Naive thymus-derived CD4-positive, alpha-beta T cell (primary cell): Measurements from ENCODE around the gene GPHN. TPM values are rescaled to one million over a fixed set of nuclear protein-coding genes. Genes with fewer than 3 reads are reported as not detected.

Experiments
- ATAC-seq: fragments of 150-1000 bp; cut with Tn5 transposase; 2 replicates; pipeline ENCODE4 v1.10.0; 2021; ENCODE audit warnings: mild to moderate bottlenecking, moderate library complexity
- CTCF ChIA-PET: fragments of 350-600 bp; sonication (Branson Sonifier 250); formaldehyde crosslinking; loops from one replicate; lab custom pipeline; 2021; ENCODE audit warnings: antibody characterized with exemption; lab: Charles Lee
- POLR2A ChIA-PET: fragments of 350-600 bp; sonication (Branson Sonifier 250); formaldehyde crosslinking; loops from one replicate; lab custom pipeline; 2021; ENCODE audit warnings: antibody characterized with exemption, inconsistent platforms; lab: Charles Lee
- DNase-seq, 9 donors: peaks; one replicate each; pipeline versions ENCODE4 v3.0.0 to v3.0.0-alpha.2; 2020 to 2022; ENCODE audit warnings: mixed read lengths in 1 of 9
- H3K27ac ChIP-seq: one replicate; pipeline ENCODE4 v1.7.0; 2013; ENCODE audit warnings: mild to moderate bottlenecking, low read depth, low read length, moderate library complexity
- H3K27me3 ChIP-seq, 2 donors: one replicate each; pipeline ENCODE4 v1.7.0; 2013; ENCODE audit warnings: low read length in 2 of 2, mild to moderate bottlenecking in 2 of 2, moderate library complexity in 2 of 2; ENCODE audit not compliant: control insufficient read depth in 2 of 2, insufficient read depth in 2 of 2
- H3K36me3 ChIP-seq, 3 experiments: 1 replicate in 2 of 3; 2 replicates in 1 of 3; pipeline ENCODE4 v1.7.0; 2013; ENCODE audit warnings: low read length in 3 of 3, mild to moderate bottlenecking in 3 of 3, moderate library complexity in 1 of 3; ENCODE audit not compliant: insufficient read depth in 3 of 3, control insufficient read depth in 2 of 3
- H3K4me1 ChIP-seq, 2 donors: one replicate each; pipeline ENCODE4 v1.7.0; 2013; ENCODE audit warnings: low read length in 2 of 2, mild to moderate bottlenecking in 2 of 2, moderate library complexity in 1 of 2; ENCODE audit not compliant: control insufficient read depth in 2 of 2, insufficient read depth in 2 of 2
- H3K4me3 ChIP-seq: 2 replicates; pipeline ENCODE4 v1.7.0; 2013; ENCODE audit warnings: mild to moderate bottlenecking, low read length
- H3K9me3 ChIP-seq, 3 experiments: 1 replicate in 2 of 3; 2 replicates in 1 of 3; pipeline ENCODE4 v1.7.0; 2013; ENCODE audit warnings: low read length in 3 of 3; ENCODE audit not compliant: control insufficient read depth in 2 of 3
- H3K27ac Mint-ChIP-seq, 9 donors: one replicate each; pipeline ENCODE4 v1.8.0; 2020 to 2022; ENCODE audit warnings: mixed read lengths in 9 of 9, mild to moderate bottlenecking in 8 of 9, moderate library complexity in 5 of 9, inconsistent platforms in 2 of 9
- H3K27me3 Mint-ChIP-seq, 5 donors: one replicate each; pipeline ENCODE4 v1.8.0; 2021 to 2022; ENCODE audit warnings: mixed read lengths in 5 of 5, mild to moderate bottlenecking in 1 of 5
- H3K36me3 Mint-ChIP-seq, 5 donors: one replicate each; pipeline ENCODE4 v1.8.0; 2020 to 2022; ENCODE audit warnings: mixed read lengths in 5 of 5, mild to moderate bottlenecking in 3 of 5, inconsistent platforms in 1 of 5
- H3K4me1 Mint-ChIP-seq, 7 donors: one replicate each; pipeline ENCODE4 v1.8.0; 2020 to 2022; ENCODE audit warnings: mixed read lengths in 7 of 7, mild to moderate bottlenecking in 3 of 7, inconsistent platforms in 1 of 7
- H3K4me3 Mint-ChIP-seq, 10 donors: one replicate each; pipeline ENCODE4 v1.8.0; 2020 to 2022; ENCODE audit warnings: mild to moderate bottlenecking in 10 of 10, mixed read lengths in 10 of 10, moderate library complexity in 6 of 10, inconsistent platforms in 2 of 10
- H3K9me3 Mint-ChIP-seq, 11 donors: one replicate each; pipeline ENCODE4 v1.8.0; 2020 to 2022; ENCODE audit warnings: mixed read lengths in 11 of 11, mild to moderate bottlenecking in 4 of 11, inconsistent platforms in 1 of 11, moderate library complexity in 1 of 11
- intact Hi-C, 2 donors: fragments of 100-400 bp; cut with micrococcal nuclease; formaldehyde crosslinking; loops; one replicate each; pipeline ENCODE4 v1.15.1; 2023
- polyA plus RNA-seq, 2 donors: library from polyadenylated mRNA; unstranded; fragments of 300-500 nt; fragmentation: Illumina TruSeq; gene quantifications; one replicate each; pipeline ENCODE4 v1.2.3, GENCODE V29; 2021
- total RNA-seq, 6 experiments: library from RNA in 5 of 6; stranded (reverse) in 5 of 6; gene quantifications; 1 replicate in 5 of 6; 2 replicates in 1 of 6; pipeline ENCODE4 v1.2.3 and lab custom pipeline; 2021 to 2026

Gene GPHN
- total and polyA plus RNA-seq, 7 experiments from 2014 or later: 6.0 to 28.1 (median 14.3) TPM

- DNase-seq: no peak
- intact Hi-C loops: no loop called here
- H3K4me3 Mint-ChIP-seq: no peak overlapping the region
- H3K36me3 ChIP-seq: no peaks in the 10 kb centered on the region
- H3K9me3 Mint-ChIP-seq: peaks cover 0 to 5% (median 0%) of the 10 kb centered on the region in 11 donors
- no peaks in the 10 kb centered on the region for H3K27me3 ChIP-seq
- no peak overlapping the region for H3K4me3 ChIP-seq
- H3K4me1 Mint-ChIP-seq: no peaks in the 10 kb centered on the region
- H3K9me3 ChIP-seq: no peaks in the 10 kb centered on the region
- peaks cover 0 to 10% (median 3%) of the 10 kb centered on the region in 5 donors for H3K36me3 Mint-ChIP-seq
- H3K27ac ChIP-seq: no peak overlapping the region
- ChIA-PET CTCF (no interaction called here), POLR2A (no interaction called here)
- no peaks in the 10 kb centered on the region for H3K27me3 Mint-ChIP-seq
- no peak for ATAC-seq
- H3K4me1 ChIP-seq: no peaks in the 10 kb centered on the region
- no peak overlapping the region for H3K27ac Mint-ChIP-seq
Observed at GRCh38 chr14:66772146-66772545, 264.2 kb downstream of the GPHN start.

GRCh38 chr14:66782853-66783252, 274.9 kb downstream of the GPHN start:
- DNase-seq: no peak
- no peaks in the 10 kb centered on the region for H3K4me1 ChIP-seq
- Mint-ChIP-seq H3K36me3 (peaks cover 0 to 30% (median 15%) of the 10 kb centered on the region in 5 donors), H3K27me3 (no peaks in the 10 kb centered on the region), H3K9me3 (peaks cover 0 to 12% (median 0%) of the 10 kb centered on the region in 11 donors), H3K4me1 (no peaks in the 10 kb centered on the region), H3K4me3 (no peak overlapping the region), H3K27ac (no peak overlapping the region)
- H3K4me3 ChIP-seq: no peak overlapping the region
- no peaks in the 10 kb centered on the region for H3K27me3 ChIP-seq
- no peaks in the 10 kb centered on the region for H3K36me3 ChIP-seq
- ATAC-seq: no peak
- ChIA-PET POLR2A (no interaction called here), CTCF (no interaction called here)
- no peak overlapping the region for H3K27ac ChIP-seq
- intact Hi-C loops: no loop called here
- no peaks in the 10 kb centered on the region for H3K9me3 ChIP-seq

- ATAC-seq: no peak
Observed at GRCh38 chr14:66790101-66790500, 282.2 kb downstream of the GPHN start.

GRCh38 chr14:66802962-66803361, 295.0 kb downstream of the GPHN start:
- ChIA-PET POLR2A (no interaction called here), CTCF (no interaction called here)
- Histone ChIP-seq H3K4me3 (no peak overlapping the region), H3K27me3 (no peaks in the 10 kb centered on the region), H3K27ac (no peak overlapping the region), H3K9me3 (peaks cover 0 to 8% (median 0%) of the 10 kb centered on the region in 3 experiments), H3K4me1 (no peaks in the 10 kb centered on the region), H3K36me3 (no peaks in the 10 kb centered on the region)
- Mint-ChIP-seq H3K27me3 (no peaks in the 10 kb centered on the region), H3K4me3 (no peak overlapping the region), H3K9me3 (peaks cover 11 to 68% (median 38%) of the 10 kb centered on the region in 11 donors), H3K36me3 (peaks cover 7 to 56% (median 28%) of the 10 kb centered on the region in 5 donors), H3K4me1 (peaks cover 0 to 5% (median 0%) of the 10 kb centered on the region in 7 donors), H3K27ac (no peak overlapping the region)
- intact Hi-C loops: no loop called here
- no peak for DNase-seq
- no peak for ATAC-seq

More at GRCh38 chr14:66790101-66790500, 282.2 kb downstream of the GPHN start:
- ChIA-PET POLR2A (no interaction called here), CTCF (no interaction called here)
- peaks cover 0 to 19% (median 9%) of the 10 kb centered on the region in 5 donors for H3K36me3 Mint-ChIP-seq
- Histone ChIP-seq H3K36me3 (no peaks in the 10 kb centered on the region), H3K27ac (no peak overlapping the region), H3K9me3 (peaks cover 0 to 11% (median 0%) of the 10 kb centered on the region in 3 experiments), H3K4me1 (no peaks in the 10 kb centered on the region), H3K4me3 (no peak overlapping the region), H3K27me3 (no peaks in the 10 kb centered on the region)
- no peak overlapping the region for H3K27ac Mint-ChIP-seq
- no peaks in the 10 kb centered on the region for H3K4me1 Mint-ChIP-seq
- H3K27me3 Mint-ChIP-seq: no peaks in the 10 kb centered on the region
- peaks cover 4 to 45% (median 13%) of the 10 kb centered on the region in 11 donors for H3K9me3 Mint-ChIP-seq
- DNase-seq: no peak
- no peak overlapping the region for H3K4me3 Mint-ChIP-seq
- intact Hi-C loops: no loop called here

- H3K27me3 ChIP-seq: no peaks in the 10 kb centered on the region
- Mint-ChIP-seq H3K4me3 (no peak overlapping the region), H3K27ac (no peak overlapping the region), H3K36me3 (peaks cover 7 to 53% (median 28%) of the 10 kb centered on the region in 5 donors), H3K9me3 (peaks cover 11 to 57% (median 33%) of the 10 kb centered on the region in 11 donors), H3K27me3 (no peaks in the 10 kb centered on the region), H3K4me1 (peaks cover 0 to 5% (median 0%) of the 10 kb centered on the region in 7 donors)
- H3K9me3 ChIP-seq: peaks cover 0 to 8% (median 0%) of the 10 kb centered on the region in 3 experiments
- ATAC-seq (no peak), DNase-seq (no peak)
- no peak overlapping the region for H3K4me3 ChIP-seq
- no peaks in the 10 kb centered on the region for H3K4me1 ChIP-seq
- POLR2A ChIA-PET: no interaction called here
- H3K36me3 ChIP-seq: no peaks in the 10 kb centered on the region
- H3K27ac ChIP-seq: no peak overlapping the region
- CTCF ChIA-PET: no interaction called here
- intact Hi-C loops: no loop called here
Observed at GRCh38 chr14:66804141-66804540, 296.2 kb downstream of the GPHN start.

- ATAC-seq (no peak), DNase-seq (no peak)
- H3K27ac ChIP-seq: no peak overlapping the region
- H3K27me3 Mint-ChIP-seq: no peaks in the 10 kb centered on the region
- no peaks in the 10 kb centered on the region for H3K27me3 ChIP-seq
- no peak overlapping the region for H3K27ac Mint-ChIP-seq
- H3K9me3 Mint-ChIP-seq: peaks cover 14 to 45% (median 33%) of the 10 kb centered on the region in 11 donors
- H3K4me3 ChIP-seq: no peak overlapping the region
- no peaks in the 10 kb centered on the region for H3K4me1 ChIP-seq
- peaks cover 0 to 18% (median 4%) of the 10 kb centered on the region in 3 experiments for H3K9me3 ChIP-seq
- H3K4me3 Mint-ChIP-seq: no peak overlapping the region
- H3K36me3 ChIP-seq: no peaks in the 10 kb centered on the region
- no peaks in the 10 kb centered on the region for H3K4me1 Mint-ChIP-seq
- CTCF ChIA-PET: no interaction called here
- H3K36me3 Mint-ChIP-seq: peaks cover 21 to 45% (median 39%) of the 10 kb centered on the region in 5 donors
- POLR2A ChIA-PET: no interaction called here
- intact Hi-C loops: no loop called here
Observed at GRCh38 chr14:66813636-66814035, 305.7 kb downstream of the GPHN start.

GRCh38 chr14:66815687-66816086, 307.7 kb downstream of the GPHN start:
- Mint-ChIP-seq H3K27ac (no peak overlapping the region), H3K9me3 (peaks cover 14 to 45% (median 33%) of the 10 kb centered on the region in 11 donors), H3K27me3 (no peaks in the 10 kb centered on the region), H3K4me3 (no peak overlapping the region), H3K4me1 (no peaks in the 10 kb centered on the region), H3K36me3 (peaks cover 21 to 45% (median 37%) of the 10 kb centered on the region in 5 donors)
- Histone ChIP-seq H3K4me1 (no peaks in the 10 kb centered on the region), H3K27me3 (no peaks in the 10 kb centered on the region), H3K9me3 (peaks cover 0 to 18% (median 4%) of the 10 kb centered on the region in 3 experiments), H3K27ac (no peak overlapping the region), H3K4me3 (no peak overlapping the region), H3K36me3 (no peaks in the 10 kb centered on the region)
- intact Hi-C loops: no loop called here
- no peak for DNase-seq
- ATAC-seq: no peak
- POLR2A ChIA-PET: no interaction called here
- CTCF ChIA-PET: interaction anchor here (0.7 kb wide), 1 partner anchor 121 kb away, joined by 3 read pairs; no protein-coding TSS in a partner anchor
